GM23338 (cell line): ENCODE results near the gene NR2C1. TPM values are rescaled to one million over a fixed set of nuclear protein-coding genes. Genes with fewer than 3 reads are reported as not detected.
A peak's percentile ranks its signal among the peaks of the same experiment; 100 is the strongest.

Source experiments
- ATAC-seq: fragments of 200-7000 bp; cut with Tn5 transposase; 3 replicates; pipeline ENCODE4 v1.9.1; 2020
- DNase-seq: peaks from one replicate; pipeline ENCODE4 v3.0.0-alpha.2; 2015; ENCODE audit warnings: low spot score
- H2AFZ ChIP-seq: fragments of 200-600 bp; sonication (generic); 2 replicates; pipeline ENCODE4 v1.8.0; 2016; ENCODE audit warnings: antibody characterized with exemption, mild to moderate bottlenecking, moderate library complexity
- H3F3A ChIP-seq: fragments of 200-600 bp; sonication (generic); replicated peaks from 2 replicates; pipeline ENCODE4 v1.8.0; 2017; ENCODE audit warnings: antibody characterized with exemption, mixed run types, low read depth
- H3K27ac ChIP-seq: fragments of 200-600 bp; sonication (generic); 2 replicates; pipeline ENCODE4 v1.6.1; 2016; ENCODE audit warnings: low read depth
- H3K27me3 ChIP-seq: fragments of 200-600 bp; sonication (generic); 2 replicates; pipeline ENCODE4 v1.8.0; 2016; ENCODE audit warnings: mild to moderate bottlenecking, mixed run types, moderate library complexity; ENCODE audit not compliant: insufficient read depth
- H3K36me3 ChIP-seq: fragments of 200-600 bp; sonication (generic); 2 replicates; pipeline ENCODE4 v1.8.0; 2016; ENCODE audit warnings: mild to moderate bottlenecking; ENCODE audit not compliant: insufficient read depth
- H3K4me1 ChIP-seq: fragments of 200-600 bp; sonication (generic); 2 replicates; pipeline ENCODE4 v1.8.0; 2016; ENCODE audit warnings: mild to moderate bottlenecking, moderate library complexity; ENCODE audit not compliant: insufficient read depth
- H3K4me2 ChIP-seq: fragments of 200-600 bp; sonication (generic); 2 replicates; pipeline ENCODE4 v1.7.1; 2017; ENCODE audit warnings: mixed run types
- H3K4me3 ChIP-seq: fragments of 200-600 bp; sonication (generic); 2 replicates; pipeline ENCODE4 v1.6.1; 2016; ENCODE audit warnings: mixed run types
- H3K79me2 ChIP-seq: fragments of 200-600 bp; sonication (generic); replicated peaks from 2 replicates; pipeline ENCODE4 v1.8.0; 2017; ENCODE audit warnings: mild to moderate bottlenecking; ENCODE audit not compliant: insufficient read depth
- H3K9me2 ChIP-seq: fragments of 200-600 bp; sonication (generic); 2 replicates; pipeline ENCODE4 v1.8.0; 2017; ENCODE audit not compliant: insufficient read depth
- H4K20me1 ChIP-seq: fragments of 200-600 bp; sonication (generic); replicated peaks from 2 replicates; pipeline ENCODE4 v1.8.0; 2017; ENCODE audit warnings: mild to moderate bottlenecking; ENCODE audit not compliant: insufficient read depth
- H3K27ac Mint-ChIP-seq: 2 replicates; pipeline ENCODE4 v1.8.0; 2020; ENCODE audit warnings: inconsistent platforms, mild to moderate bottlenecking, moderate library complexity, mixed read lengths
- H3K27me3 Mint-ChIP-seq: 3 replicates; pipeline ENCODE4 v1.8.0; 2022; ENCODE audit warnings: low read depth, mild to moderate bottlenecking, moderate library complexity, mixed read lengths, inconsistent platforms; ENCODE audit not compliant: insufficient read depth, poor library complexity
- H3K36me3 Mint-ChIP-seq: 3 replicates; pipeline ENCODE4 v1.8.0; 2021; ENCODE audit warnings: low read depth, mild to moderate bottlenecking, inconsistent platforms, moderate library complexity, mixed read lengths
- H3K4me1 Mint-ChIP-seq: 3 replicates; pipeline ENCODE4 v1.8.0; 2020; ENCODE audit warnings: mild to moderate bottlenecking, inconsistent platforms, mixed read lengths
- H3K4me3 Mint-ChIP-seq: 3 replicates; pipeline ENCODE4 v1.8.0; 2021; ENCODE audit warnings: moderate library complexity, mild to moderate bottlenecking, inconsistent platforms, mixed read lengths
- H3K9me3 Mint-ChIP-seq: 3 replicates; pipeline ENCODE4 v1.8.0; 2020; ENCODE audit warnings: moderate library complexity, mild to moderate bottlenecking, inconsistent platforms, mixed read lengths
- CREB1 ChIP-seq: fragments of 250-450 bp; sonication (Bioruptor Pico); IDR thresholded peaks from 2 replicates; pipeline ENCODE4 v1.5.0; 2020; ENCODE audit warnings: low read depth, mild to moderate bottlenecking, moderate library complexity
- CTCF ChIP-seq, 2 experiments: fragments of 200-600 bp in 1 of 2; sonication (generic) in 1 of 2; conservative IDR thresholded peaks; 2 replicates each; pipeline versions ENCODE4 v1.5.1 to v1.6.1; 2016 to 2017; ENCODE audit warnings: antibody characterized with exemption in 2 of 2, low read depth in 2 of 2, mild to moderate bottlenecking in 2 of 2, moderate library complexity in 1 of 2
- ETS1 ChIP-seq: IDR thresholded peaks from 2 replicates; pipeline ENCODE4 v1.6.1; 2016; ENCODE audit warnings: antibody characterized with exemption
- EZH2 ChIP-seq: fragments of 200-600 bp; sonication (generic); IDR thresholded peaks from one replicate; pipeline ENCODE4 v1.8.0; 2017; ENCODE audit warnings: antibody characterized with exemption, mild to moderate bottlenecking, low read depth; ENCODE audit not compliant: unreplicated experiment
- EZH2phosphoT487 ChIP-seq: fragments of 200-600 bp; sonication (generic); IDR thresholded peaks from one replicate; pipeline ENCODE4 v1.8.1; 2018; ENCODE audit warnings: antibody characterized with exemption; ENCODE audit not compliant: unreplicated experiment
- JUNB ChIP-seq: IDR thresholded peaks from one replicate; pipeline ENCODE4 v1.6.1; 2016; ENCODE audit warnings: antibody characterized with exemption; ENCODE audit not compliant: unreplicated experiment
- NANOG ChIP-seq: IDR thresholded peaks from 2 replicates; pipeline ENCODE4 v1.6.1; 2016; ENCODE audit warnings: antibody characterized with exemption, borderline replicate concordance
- POLR2AphosphoS5 ChIP-seq: IDR thresholded peaks from 2 replicates; pipeline ENCODE4 v1.6.1; 2016; ENCODE audit warnings: antibody characterized with exemption, low read depth
- REST ChIP-seq: IDR thresholded peaks from one replicate; pipeline ENCODE4 v1.6.1; 2018; ENCODE audit warnings: antibody characterized with exemption; ENCODE audit not compliant: unreplicated experiment
- STAT1 ChIP-seq: IDR thresholded peaks from one replicate; pipeline ENCODE4 v1.6.1; 2016; ENCODE audit warnings: antibody characterized with exemption; ENCODE audit not compliant: unreplicated experiment
- ZNF114 ChIP-seq: fragments of 250-450 bp; sonication (Bioruptor Pico); IDR thresholded peaks from 2 replicates; pipeline ENCODE4 v1.5.0; 2020; ENCODE audit warnings: mild to moderate bottlenecking, moderate library complexity
- ZNF331 ChIP-seq: fragments of 250-450 bp; sonication (Bioruptor Pico); IDR thresholded peaks from 2 replicates; pipeline ENCODE4 v1.5.0; 2020; ENCODE audit warnings: low read depth, mild to moderate bottlenecking, moderate library complexity
- ZNF462 ChIP-seq: fragments of 250-450 bp; sonication (Bioruptor Pico); IDR thresholded peaks from 2 replicates; pipeline ENCODE4 v1.5.0; 2020; ENCODE audit warnings: mild to moderate bottlenecking, moderate library complexity
- polyA plus RNA-seq: library from polyadenylated mRNA; unstranded; fragments of >200 nt; fragmentation: Nextera tagmentation; extraction: Ambion mirVana; gene quantifications from 2 replicates; pipeline ENCODE4 v1.2.1, GENCODE V29; 2016
- total RNA-seq: library from RNA; depleted of rRNA; stranded (reverse); fragments of >200 nt; shearing (Covaris generic); gene quantifications from 2 replicates; pipeline ENCODE4 v1.2.3, GENCODE V29; 2014

NR2C1 gene
- total and polyA plus RNA-seq, 2 experiments from 2014 or later, result 41.1 to 45.3 TPM

GRCh38 chr12:94987801-94988200, 85.6 kb downstream of the NR2C1 start:
- H3K27me3 Mint-ChIP-seq, result peaks cover 3% of the 10 kb centered on the region
- H3K9me2 ChIP-seq, result no peaks in the 10 kb centered on the region
- no peak overlapping the region for H2AFZ ChIP-seq
- no peak overlapping the region for H3K4me3 Mint-ChIP-seq
- 0 out of 2 replicates have a peak overlapping the region, but pooled peaks have one; percentile 18 for H3K27ac ChIP-seq
- H3K27ac Mint-ChIP-seq, result no peak overlapping the region
- no peaks in the 10 kb centered on the region for H4K20me1 ChIP-seq
- no peaks in the 10 kb centered on the region for H3K27me3 ChIP-seq
- H3K36me3 Mint-ChIP-seq, result peaks cover 10% of the 10 kb centered on the region; the same call in 2 of the 3 replicates
- H3K79me2 ChIP-seq, result no peaks in the 10 kb centered on the region; the same call in 1 of the 2 replicates
- no peaks in the 10 kb centered on the region for H3K36me3 ChIP-seq
- no peak for ATAC-seq
- H3K4me3 ChIP-seq, result no peak overlapping the region
- no peak for DNase-seq
- H3K4me2 ChIP-seq, result no peak overlapping the region
- no peaks in the 10 kb centered on the region for H3K9me3 Mint-ChIP-seq
- no peak for TF ChIP-seq JUNB
- no peak for TF ChIP-seq STAT1
- no peak for TF ChIP-seq ZNF331 (CRISPR knock-in tag)
- no peak for TF ChIP-seq ZNF114 (CRISPR knock-in tag)
- TF ChIP-seq CTCF (conservative IDR thresholded peaks at IDR 0.05; ENCODE audit: low read depth in 2 of 2), result no peak
- TF ChIP-seq EZH2phosphoT487, result no peak
- no peak for TF ChIP-seq REST
- TF ChIP-seq NANOG, result no peak
- no peak for TF ChIP-seq POLR2AphosphoS5
- no peak for TF ChIP-seq CREB1 (CRISPR knock-in tag)
- TF ChIP-seq ETS1, result no peak
- TF ChIP-seq ZNF462 (CRISPR knock-in tag), result no peak
- no peak for TF ChIP-seq EZH2
- H3K4me1 Mint-ChIP-seq, result peaks cover 12% of the 10 kb centered on the region
- no peaks in the 10 kb centered on the region for H3F3A ChIP-seq
- H3K4me1 ChIP-seq, result 0 out of 2 replicates have a peak, but pooled peaks cover 6% of the 10 kb centered on the region
